Measurements from ENCODE around the gene RAP1B.

GRCh38 chr12:68667896-68668295 is 57.2 kb downstream of the RAP1B start:
- no peak for TF ChIP-seq CTCF (conservative IDR thresholded peaks at IDR 0.05; ENCODE audit: low read length)
- TF ChIP-seq EZH2phosphoT487 (IDR thresholded peaks at IDR 0.05; ENCODE audit: borderline replicate concordance), result no peak

Measured in Loucy (cell line).